Dendritic cell treated with granulocyte-macrophage colony-stimulating factor and Interleukin-4, amounts not matched to agents 40 ng/mL and 50 ng/mL, for 4 days (primary cell): ENCODE data around the gene STK11.
A peak's percentile ranks its signal among the peaks of the same experiment; 100 is the strongest.

Source experiments
- H3K27ac Mint-ChIP-seq: one replicate; pipeline ENCODE4 v1.8.0; 2022; ENCODE audit warnings: mild to moderate bottlenecking, mixed read lengths
- H3K27me3 Mint-ChIP-seq: one replicate; pipeline ENCODE4 v1.8.0; 2022; ENCODE audit warnings: mild to moderate bottlenecking, mixed read lengths
- H3K36me3 Mint-ChIP-seq: one replicate; pipeline ENCODE4 v1.8.0; 2022; ENCODE audit warnings: low read depth, mixed read lengths
- H3K4me1 Mint-ChIP-seq: one replicate; pipeline ENCODE4 v1.8.0; 2022; ENCODE audit warnings: low read depth, mixed read lengths
- H3K4me3 Mint-ChIP-seq: one replicate; pipeline ENCODE4 v1.8.0; 2022; ENCODE audit warnings: mild to moderate bottlenecking, moderate library complexity, mixed read lengths
- H3K9me3 Mint-ChIP-seq: one replicate; pipeline ENCODE4 v1.8.0; 2022; ENCODE audit warnings: mixed read lengths
- intact Hi-C: fragments of 100-400 bp; cut with micrococcal nuclease; formaldehyde crosslinking; loops from one replicate; pipeline ENCODE4 v1.15.0; 2022

Gene STK11

DNA sequence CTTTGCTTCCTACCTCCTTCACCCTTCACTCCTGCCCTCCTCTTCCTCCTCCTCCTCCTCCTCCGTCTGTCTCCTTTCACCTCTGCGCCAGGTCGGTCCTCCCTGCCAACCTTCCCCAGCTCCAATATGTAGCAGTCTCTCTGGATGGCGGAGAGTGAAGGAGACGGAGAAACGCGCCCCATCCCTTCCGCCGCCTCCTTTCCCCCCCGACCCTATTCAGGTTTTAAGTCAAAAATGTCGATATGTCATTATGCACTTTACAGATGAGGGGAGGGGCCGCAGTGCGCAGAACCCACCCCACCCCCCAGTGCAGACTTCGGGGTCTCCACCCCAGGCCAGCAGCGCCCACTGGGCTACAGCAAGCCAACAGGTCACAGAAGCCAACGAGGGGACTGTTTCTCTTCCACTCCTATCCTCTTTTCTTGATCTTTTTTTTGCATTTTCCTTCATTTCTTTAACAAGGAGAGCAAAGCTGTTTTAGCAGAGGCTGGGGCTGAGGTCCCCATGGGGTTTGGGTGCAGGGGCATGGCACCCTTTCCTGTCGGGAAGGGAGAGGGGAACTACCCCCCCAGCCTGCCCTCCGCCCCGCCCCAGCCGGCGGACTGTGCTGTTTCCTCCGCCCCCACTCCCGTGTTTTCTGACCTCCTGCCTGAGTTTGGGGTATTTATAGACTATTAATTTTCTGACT is 52.0 kb downstream of the STK11 start:
- intact Hi-C loops: no loop called here
- H3K9me3 Mint-ChIP-seq: no peaks in the 10 kb centered on the region
- H3K4me3 Mint-ChIP-seq: peak overlapping the region; percentile 59
- peaks cover 67% of the 10 kb centered on the region for H3K36me3 Mint-ChIP-seq
- peaks cover 2% of the 10 kb centered on the region for H3K27me3 Mint-ChIP-seq
- H3K27ac Mint-ChIP-seq: peak overlapping the region; percentile 90
- H3K4me1 Mint-ChIP-seq: peaks cover 70% of the 10 kb centered on the region

DNA sequence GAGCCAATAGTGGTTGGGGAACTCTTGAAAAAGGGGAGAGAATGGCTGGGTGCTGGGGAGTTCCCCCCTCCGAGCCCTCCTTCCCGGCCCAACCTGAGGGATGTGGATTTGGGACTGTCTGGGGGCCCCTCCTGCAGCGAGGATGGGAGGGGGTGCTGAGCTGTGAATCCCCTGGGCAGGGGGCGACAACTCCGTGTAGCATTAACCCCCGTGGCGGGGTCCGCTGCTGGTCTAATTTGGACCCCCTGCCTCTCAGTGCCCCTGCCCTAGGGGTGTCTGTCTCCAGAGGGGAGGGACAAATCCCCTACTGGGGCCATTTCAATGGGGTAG is 52.5 kb downstream of the STK11 start:
- Mint-ChIP-seq H3K9me3 (no peaks in the 10 kb centered on the region), H3K27ac (peak overlapping the region; percentile 90), H3K4me3 (peak overlapping the region; percentile 59), H3K36me3 (peaks cover 62% of the 10 kb centered on the region), H3K27me3 (peaks cover 2% of the 10 kb centered on the region), H3K4me1 (peaks cover 74% of the 10 kb centered on the region)
- intact Hi-C loops: no loop called here

DNA sequence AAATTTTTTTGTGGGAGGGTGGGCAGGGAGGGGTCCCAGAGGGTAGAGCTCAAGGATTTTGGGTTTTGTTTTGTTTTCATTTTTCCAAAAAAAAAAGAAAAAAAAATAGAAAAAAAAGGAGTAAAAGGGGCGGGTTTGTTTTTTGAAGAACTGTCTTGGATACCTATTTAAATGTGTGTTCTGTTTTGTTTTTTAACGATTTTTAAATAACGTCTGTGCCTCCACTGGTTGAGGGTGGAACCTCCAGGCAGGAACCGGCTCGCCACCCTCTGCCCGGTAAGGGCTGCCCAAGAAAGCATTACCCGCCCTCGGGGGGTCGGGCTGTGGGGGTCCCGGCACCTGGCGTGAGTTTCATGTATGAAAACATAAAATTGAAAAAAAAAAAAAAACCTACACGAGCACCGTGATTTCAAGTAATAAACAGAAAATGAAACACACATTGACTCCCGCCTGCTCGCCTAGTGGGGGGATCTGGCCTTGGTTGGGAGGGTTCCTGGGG is 53.2 kb downstream of the STK11 start:
- intact Hi-C loops: no loop called here
- Mint-ChIP-seq H3K4me3 (peak overlapping the region; percentile 77), H3K27ac (peak overlapping the region; percentile 90), H3K9me3 (no peaks in the 10 kb centered on the region), H3K27me3 (peaks cover 2% of the 10 kb centered on the region), H3K36me3 (peaks cover 56% of the 10 kb centered on the region), H3K4me1 (peaks cover 74% of the 10 kb centered on the region)

DNA sequence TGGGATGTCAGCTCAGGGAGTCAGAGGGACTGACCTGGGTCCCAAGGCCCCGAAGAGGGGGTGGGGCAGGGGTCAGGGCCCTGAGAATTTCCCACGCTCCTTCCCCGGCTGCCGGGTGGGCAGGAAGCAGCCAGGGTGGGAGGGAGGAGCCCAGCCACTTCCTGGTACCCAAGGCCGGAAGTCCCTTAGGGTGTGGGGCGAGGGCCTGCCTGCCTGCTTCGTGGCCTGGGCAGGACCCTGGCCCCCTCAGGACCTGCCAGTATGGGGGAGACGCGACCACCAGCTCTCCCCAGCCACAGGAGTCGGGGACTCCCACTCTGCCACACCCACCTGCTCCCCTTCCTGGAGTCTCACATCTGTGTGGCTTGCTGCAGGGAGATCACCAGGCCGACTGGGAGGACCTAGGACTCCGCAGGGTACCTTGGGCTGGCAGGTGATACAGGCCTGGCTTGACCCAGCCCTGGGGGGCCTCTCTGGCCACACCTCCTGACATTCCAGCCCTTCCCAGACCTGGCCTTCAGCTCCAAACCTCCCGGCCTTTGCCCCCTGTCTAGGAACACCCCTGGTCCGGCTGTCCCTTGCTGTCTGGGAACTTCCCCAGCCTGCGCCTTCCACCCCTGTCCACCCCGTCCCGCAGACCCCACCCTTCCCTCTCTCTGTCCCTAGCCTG is 53.8 kb downstream of the STK11 start:
- Mint-ChIP-seq H3K9me3 (no peaks in the 10 kb centered on the region), H3K27ac (peak overlapping the region; percentile 90), H3K4me3 (peak overlapping the region; percentile 77), H3K36me3 (peaks cover 50% of the 10 kb centered on the region), H3K4me1 (peaks cover 79% of the 10 kb centered on the region), H3K27me3 (peaks cover 2% of the 10 kb centered on the region)
- intact Hi-C loops: no loop called here

DNA sequence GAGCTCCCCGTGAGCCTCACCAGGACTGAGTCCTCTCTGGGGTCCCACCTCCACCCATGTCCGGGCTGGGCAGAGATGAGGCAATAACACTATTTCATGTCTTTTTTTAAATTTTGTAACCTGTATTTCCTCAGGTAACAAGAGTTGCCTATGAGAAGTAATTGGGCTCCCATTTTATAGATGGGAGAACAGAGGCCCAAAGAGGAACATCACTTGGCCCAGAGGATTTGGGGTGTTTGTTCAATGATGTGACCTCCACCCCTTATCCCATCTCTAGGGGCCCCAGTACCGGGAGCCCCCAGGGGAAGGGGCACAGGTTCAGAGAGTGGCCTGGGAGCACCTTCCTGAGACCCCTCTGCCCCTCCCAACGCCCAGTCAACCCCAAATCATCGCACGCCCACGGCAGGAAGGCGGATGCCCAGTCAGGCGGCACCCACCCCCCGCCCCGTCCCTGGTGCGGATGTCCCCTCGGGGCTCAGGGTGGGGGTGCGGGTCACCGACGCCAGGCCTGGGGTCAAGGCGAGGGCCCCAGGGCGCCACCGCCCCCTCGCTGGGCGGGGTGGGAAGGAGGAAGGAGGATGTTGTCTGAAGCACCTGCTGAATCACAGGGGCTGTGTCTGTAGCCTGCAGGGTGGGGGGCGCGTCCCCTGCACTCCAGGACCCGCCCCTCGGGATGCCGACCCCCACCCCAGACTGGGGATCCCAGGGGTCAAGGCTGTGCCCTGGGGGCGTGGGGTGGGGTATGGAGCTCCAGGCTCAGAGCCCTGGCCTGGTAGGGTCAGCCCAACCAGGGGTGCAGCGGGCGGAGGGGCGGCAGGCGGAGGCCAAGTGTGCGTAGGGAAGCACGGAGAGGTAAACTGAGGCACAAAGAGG is 54.5 kb downstream of the STK11 start:
- H3K27me3 Mint-ChIP-seq: peaks cover 2% of the 10 kb centered on the region
- H3K9me3 Mint-ChIP-seq: no peaks in the 10 kb centered on the region
- H3K27ac Mint-ChIP-seq: peak overlapping the region; percentile 90
- intact Hi-C loops: loop anchor here (1.0 kb wide), 1 partner anchor 8 kb away; no protein-coding TSS in a partner anchor
- peaks cover 79% of the 10 kb centered on the region for H3K4me1 Mint-ChIP-seq
- peak overlapping the region; percentile 84 for H3K4me3 Mint-ChIP-seq
- peaks cover 42% of the 10 kb centered on the region for H3K36me3 Mint-ChIP-seq

DNA sequence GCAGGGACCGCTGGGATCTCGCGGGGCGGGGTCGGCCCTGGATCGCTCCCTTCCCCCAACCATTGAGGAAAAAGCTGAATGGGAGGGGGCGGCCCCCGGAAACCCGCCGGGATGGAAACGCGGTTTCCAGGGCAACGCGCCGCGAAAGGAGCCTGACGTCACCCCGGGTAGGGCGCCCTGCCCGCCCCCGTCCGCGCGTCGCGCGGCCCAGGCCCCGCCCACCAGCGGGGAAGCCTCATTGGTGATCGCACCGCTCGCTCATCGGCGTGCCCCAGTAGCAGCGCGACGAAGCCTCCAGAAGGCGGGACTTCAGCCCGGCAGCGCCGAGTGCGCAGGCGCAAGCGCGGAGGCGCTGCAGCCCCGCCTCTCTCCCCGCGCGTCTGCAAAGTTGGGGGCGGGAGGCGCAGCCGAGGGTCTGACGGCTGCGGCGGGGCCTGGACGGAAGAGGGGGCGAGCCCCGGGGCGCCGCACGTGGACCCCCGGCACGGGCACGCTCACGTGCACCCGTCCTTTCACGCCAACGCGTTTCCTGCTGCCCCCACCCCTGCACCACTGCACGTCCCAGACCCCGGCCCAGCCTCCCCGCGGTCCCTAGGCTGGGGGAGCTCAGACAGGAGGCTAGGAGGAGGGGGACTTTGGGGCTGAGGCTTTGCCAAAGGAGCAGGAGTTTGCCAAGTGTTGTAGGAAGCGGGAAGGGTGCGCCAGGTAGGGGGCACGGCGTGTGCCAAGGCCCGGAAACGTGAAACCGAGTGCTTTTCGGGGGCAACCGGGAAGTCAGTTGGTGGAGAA is 55.4 kb downstream of the STK11 start:
- peak overlapping the region; percentile 84 for H3K4me3 Mint-ChIP-seq
- peak overlapping the region; percentile 90 for H3K27ac Mint-ChIP-seq
- peaks cover 34% of the 10 kb centered on the region for H3K36me3 Mint-ChIP-seq
- peaks cover 2% of the 10 kb centered on the region for H3K27me3 Mint-ChIP-seq
- peaks cover 81% of the 10 kb centered on the region for H3K4me1 Mint-ChIP-seq
- intact Hi-C loops: loop anchor here (1.0 kb wide), 1 partner anchor 9 kb away; no protein-coding TSS in a partner anchor
- H3K9me3 Mint-ChIP-seq: no peaks in the 10 kb centered on the region

DNA sequence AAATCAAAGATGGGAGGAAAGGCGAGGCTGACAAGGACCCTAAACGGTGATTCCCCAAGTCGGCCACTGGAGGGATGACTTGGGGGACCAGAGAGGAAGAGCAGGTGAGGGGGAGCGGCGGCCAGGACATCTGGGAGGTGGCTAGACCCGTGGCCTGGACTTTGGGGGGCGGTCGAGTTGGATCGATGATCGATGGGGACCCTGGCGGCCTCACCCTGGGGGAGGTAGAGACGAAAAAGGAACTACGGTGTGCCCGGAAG is 55.9 kb downstream of the STK11 start:
- peaks cover 29% of the 10 kb centered on the region for H3K36me3 Mint-ChIP-seq
- peak overlapping the region; percentile 84 for H3K4me3 Mint-ChIP-seq
- H3K27me3 Mint-ChIP-seq: peaks cover 2% of the 10 kb centered on the region
- peak overlapping the region; percentile 90 for H3K27ac Mint-ChIP-seq
- H3K9me3 Mint-ChIP-seq: no peaks in the 10 kb centered on the region
- H3K4me1 Mint-ChIP-seq: peaks cover 84% of the 10 kb centered on the region
- intact Hi-C loops: no loop called here

DNA sequence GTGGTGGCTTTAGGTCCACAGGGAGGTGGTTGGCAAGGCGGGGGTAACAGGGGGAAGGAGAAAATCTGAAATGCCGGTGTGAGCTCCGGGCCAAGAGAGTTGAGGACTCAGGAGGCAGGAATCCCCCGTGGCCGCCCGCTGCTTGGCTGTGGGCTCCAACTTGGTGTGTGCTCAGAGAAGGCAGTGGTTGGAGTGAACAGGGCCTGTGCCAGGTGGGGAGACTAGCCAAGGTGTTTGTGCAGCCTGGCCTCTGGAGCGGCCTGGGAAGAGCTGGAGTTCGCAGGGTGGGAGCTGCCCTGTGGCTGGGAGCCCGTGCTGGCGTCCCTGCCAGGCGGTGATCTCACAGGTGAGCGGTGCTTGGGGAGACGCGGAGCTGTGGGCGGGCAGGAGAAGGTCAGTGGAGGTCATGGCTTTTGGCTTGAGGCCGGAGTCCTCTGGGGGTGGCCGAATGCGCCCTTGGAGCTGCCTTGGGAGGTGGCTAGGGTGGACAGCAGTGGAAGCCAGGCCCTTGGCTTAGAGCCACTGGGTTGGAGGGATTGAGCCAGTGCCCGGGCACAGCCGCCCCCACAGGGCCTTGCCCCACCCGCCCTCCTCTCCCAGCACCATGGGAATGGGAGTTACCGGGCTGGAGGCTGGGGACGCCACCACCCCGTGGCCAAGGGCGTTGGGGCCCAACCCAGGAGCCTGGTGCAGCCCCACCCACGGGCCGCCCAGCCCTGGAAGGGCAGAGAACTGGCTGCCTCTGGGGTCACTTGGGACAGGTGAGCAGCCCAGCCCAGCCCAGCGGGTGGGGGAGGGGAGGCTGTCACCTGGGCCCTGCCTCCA is 56.4 kb downstream of the STK11 start:
- peaks cover 3% of the 10 kb centered on the region for H3K27me3 Mint-ChIP-seq
- peaks cover 85% of the 10 kb centered on the region for H3K4me1 Mint-ChIP-seq
- intact Hi-C loops: no loop called here
- peak overlapping the region; percentile 90 for H3K27ac Mint-ChIP-seq
- peak overlapping the region; percentile 84 for H3K4me3 Mint-ChIP-seq
- no peaks in the 10 kb centered on the region for H3K9me3 Mint-ChIP-seq
- peaks cover 23% of the 10 kb centered on the region for H3K36me3 Mint-ChIP-seq

DNA sequence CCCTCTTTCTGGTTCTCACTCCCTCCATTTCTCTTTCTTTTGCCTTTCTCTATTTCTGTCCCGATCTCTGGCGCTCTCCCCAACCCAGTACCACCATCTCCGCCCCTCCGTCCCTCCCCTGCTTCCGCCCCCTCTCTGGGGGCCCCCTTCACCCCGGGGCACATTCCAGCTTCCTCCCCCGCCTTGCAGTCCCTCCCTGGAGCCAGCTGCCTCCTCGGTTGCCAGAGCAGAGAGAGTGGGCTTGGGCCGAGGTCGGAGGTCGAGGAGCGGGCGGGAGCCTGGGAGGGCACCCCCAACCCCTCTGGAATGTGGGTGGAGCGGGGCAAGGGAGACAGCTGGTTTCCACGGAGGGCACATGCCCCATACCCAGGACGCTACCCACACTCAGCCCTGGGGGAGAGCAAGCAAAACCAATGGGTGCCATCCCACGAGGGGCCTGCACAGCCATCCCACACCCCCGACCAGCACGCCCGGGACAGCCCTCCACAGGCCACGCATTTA is 57.1 kb downstream of the STK11 start:
- peaks cover 17% of the 10 kb centered on the region for H3K36me3 Mint-ChIP-seq
- no peaks in the 10 kb centered on the region for H3K9me3 Mint-ChIP-seq
- peak overlapping the region; percentile 90 for H3K27ac Mint-ChIP-seq
- H3K4me1 Mint-ChIP-seq: peaks cover 86% of the 10 kb centered on the region
- H3K27me3 Mint-ChIP-seq: peaks cover 9% of the 10 kb centered on the region
- peak overlapping the region; percentile 27 for H3K4me3 Mint-ChIP-seq
- intact Hi-C loops: no loop called here

DNA sequence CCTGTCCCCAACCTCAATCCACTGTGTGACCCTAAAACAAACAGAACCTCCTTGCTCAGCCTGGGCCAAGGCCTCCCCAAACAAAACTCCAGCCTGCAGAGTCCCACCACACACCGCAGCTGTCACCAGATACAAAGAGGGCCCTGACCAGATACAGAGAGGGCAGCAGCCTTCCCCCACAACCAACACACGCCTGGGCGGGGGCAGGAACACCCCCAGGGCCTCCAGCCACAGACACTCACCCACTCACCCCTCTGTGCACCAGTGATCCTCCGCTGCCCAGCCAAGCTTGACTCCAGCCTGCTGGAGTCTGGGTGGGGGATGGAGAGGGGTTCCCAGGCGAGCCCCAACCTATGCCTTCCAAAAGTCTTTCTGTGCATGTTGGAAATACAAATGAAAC is 57.6 kb downstream of the STK11 start:
- Mint-ChIP-seq H3K9me3 (no peaks in the 10 kb centered on the region), H3K27ac (peak overlapping the region; percentile 90), H3K4me3 (no peak overlapping the region), H3K4me1 (peaks cover 86% of the 10 kb centered on the region), H3K36me3 (peaks cover 12% of the 10 kb centered on the region), H3K27me3 (peaks cover 9% of the 10 kb centered on the region)
- intact Hi-C loops: no loop called here

DNA sequence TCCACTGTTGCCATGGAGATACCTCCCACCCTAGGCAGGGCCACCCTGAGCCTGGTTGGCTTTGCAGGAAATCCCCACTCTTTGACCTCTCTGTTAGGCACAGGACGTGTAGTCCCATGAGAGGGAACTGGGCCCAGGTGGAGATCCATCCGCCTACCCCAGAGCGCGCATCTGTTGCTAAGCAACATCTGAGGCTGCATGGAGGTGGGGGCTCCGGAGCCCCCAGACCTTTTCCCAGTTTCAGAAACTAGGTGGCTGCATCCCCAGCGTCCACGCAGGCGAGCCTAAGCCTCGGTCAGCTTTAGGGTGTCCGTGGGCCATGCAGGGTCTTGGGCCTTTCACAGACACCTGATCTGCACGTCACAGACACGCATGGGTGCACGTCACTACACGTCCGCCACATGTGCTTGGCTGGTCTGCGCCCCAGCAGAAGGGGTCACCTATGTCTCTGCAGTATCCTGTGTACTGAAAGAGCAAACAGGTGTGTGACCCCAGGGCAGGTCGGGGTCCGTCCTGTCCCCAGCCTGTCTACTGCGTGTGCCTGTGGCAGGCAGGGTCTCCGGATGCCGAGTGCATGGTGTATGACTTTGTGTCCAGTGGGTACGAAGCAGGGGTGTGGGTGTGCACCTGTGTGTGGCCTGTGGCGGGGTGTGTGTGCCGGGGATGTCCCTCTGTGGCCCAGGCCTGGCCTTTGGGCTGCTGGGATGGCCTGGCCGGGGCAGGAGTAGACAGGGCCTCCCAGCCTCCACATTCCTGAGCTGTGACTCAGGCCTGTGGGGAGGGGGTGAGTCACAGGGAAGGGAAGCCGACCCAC is 59.4 kb downstream of the STK11 start:
- H3K4me1 Mint-ChIP-seq: peaks cover 83% of the 10 kb centered on the region
- intact Hi-C loops: no loop called here
- peaks cover 10% of the 10 kb centered on the region for H3K36me3 Mint-ChIP-seq
- H3K27ac Mint-ChIP-seq: peak overlapping the region; percentile 90
- H3K27me3 Mint-ChIP-seq: peaks cover 9% of the 10 kb centered on the region
- H3K9me3 Mint-ChIP-seq: no peaks in the 10 kb centered on the region
- H3K4me3 Mint-ChIP-seq: peak overlapping the region; percentile 51

DNA sequence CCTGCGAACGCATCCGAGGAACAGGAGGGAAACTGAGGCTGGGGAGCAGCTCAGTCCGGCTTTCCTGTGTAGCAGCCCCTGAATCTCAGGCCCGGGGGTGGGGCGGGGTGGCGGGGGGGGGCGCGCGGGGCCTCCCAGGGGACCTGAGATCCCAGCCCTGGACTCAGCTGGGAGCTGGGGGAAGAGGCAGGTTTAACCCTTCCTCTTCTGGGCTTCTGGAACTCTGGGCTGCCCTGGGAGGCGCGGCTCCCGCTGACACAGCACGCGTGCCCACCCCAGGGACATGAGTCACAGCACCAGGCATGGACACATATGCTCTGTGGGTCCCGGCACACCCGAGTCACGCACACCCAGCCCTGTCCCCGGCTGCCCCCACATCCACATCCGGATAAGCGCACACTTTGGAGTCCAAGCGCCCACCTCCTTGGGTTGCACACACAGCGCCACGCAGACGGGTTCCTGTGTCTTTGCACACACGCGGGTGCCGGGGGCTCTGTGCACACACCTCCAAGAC is 60.1 kb downstream of the STK11 start:
- peak overlapping the region; percentile 66 for H3K4me3 Mint-ChIP-seq
- peaks cover 16% of the 10 kb centered on the region for H3K36me3 Mint-ChIP-seq
- H3K27ac Mint-ChIP-seq: peak overlapping the region; percentile 90
- intact Hi-C loops: loop anchor here (1.0 kb wide), 1 partner anchor 17 kb away; the partner anchor contains the start of gene MIDN
- H3K27me3 Mint-ChIP-seq: peaks cover 9% of the 10 kb centered on the region
- H3K9me3 Mint-ChIP-seq: no peaks in the 10 kb centered on the region
- H3K4me1 Mint-ChIP-seq: peaks cover 83% of the 10 kb centered on the region
